Left renal cortex interstitium (tissue), 4 donors: ENCODE measurements around the gene C3orf49. TPM values are rescaled to one million over a fixed set of nuclear protein-coding genes. Genes with fewer than 3 reads are reported as not detected.

Experiments
- DNase-seq, 4 donors: peaks; one replicate each; pipeline ENCODE4 v3.0.0-alpha.2; 2013; ENCODE audit warnings: low read depth in 4 of 4, low spot score in 2 of 4, missing footprints in 1 of 4
- polyA plus RNA-seq, 4 donors: library from polyadenylated mRNA; unstranded; fragments of 120-200 nt; gene quantifications; one replicate each; pipeline ENCODE4 v1.2.1, GENCODE V29; 2013; ENCODE audit not compliant: insufficient read length in 4 of 4

The C3orf49 gene
- polyA plus RNA-seq, 4 donors, result 0.31 to 1.2 (median 1.2) TPM; not detected in 1

- DNase-seq, result no peak
Measured at GRCh38 chr3:63847718-63848450, 28.8 kb downstream of the C3orf49 start.

- DNase-seq, result no peak
Measured at GRCh38 chr3:63849175-63849574, 30.1 kb downstream of the C3orf49 start.

- DNase-seq, result no peak
Measured at GRCh38 chr3:63851287-63851686, 32.2 kb downstream of the C3orf49 start.

GRCh38 chr3:63853106-63853505, 34.0 kb downstream of the C3orf49 start:
- no peak for DNase-seq

- DNase-seq, result no peak
Measured at GRCh38 chr3:63855333-63855940, 36.3 kb downstream of the C3orf49 start.

- DNase-seq, result no peak
Measured at GRCh38 chr3:63857311-63857710, 38.2 kb downstream of the C3orf49 start.

GRCh38 chr3:63860776-63861175, 41.7 kb downstream of the C3orf49 start:
- no peak for DNase-seq

GRCh38 chr3:63861306-63861705, 42.2 kb downstream of the C3orf49 start:
- DNase-seq, result no peak

- no peak for DNase-seq
Measured at GRCh38 chr3:63862804-63863149, 43.7 kb downstream of the C3orf49 start.

- DNase-seq, result peak in 1 of 4 donors; percentile 42
Measured at GRCh38 chr3:63863150-63864007, 44.3 kb downstream of the C3orf49 start, which contains the start of the genes ATXN7 and THOC7. Gene ATXN7 (plus strand): TSS chr3:63863867. CDS start chr3:63912599, 48,732 bp downstream. Gene THOC7 (minus strand): TSS chr3:63863805. CDS start chr3:63863790, 15 bp downstream.

GRCh38 chr3:63864008-63864964, 45.2 kb downstream of the C3orf49 start:
- DNase-seq, result peak in 1 of 4 donors; percentile 29

GRCh38 chr3:63864965-63865327, 45.8 kb downstream of the C3orf49 start:
- DNase-seq, result no peak

GRCh38 chr3:63867225-63867624, 48.1 kb downstream of the C3orf49 start:
- DNase-seq, result no peak

- no peak for DNase-seq
Measured at GRCh38 chr3:63869940-63870614, 51.0 kb downstream of the C3orf49 start.

GRCh38 chr3:63870615-63871005, 51.5 kb downstream of the C3orf49 start:
- no peak for DNase-seq

- DNase-seq, result no peak
Measured at GRCh38 chr3:63872135-63872924, 53.2 kb downstream of the C3orf49 start.

GRCh38 chr3:63874769-63875168, 55.7 kb downstream of the C3orf49 start:
- DNase-seq, result no peak

GRCh38 chr3:63875510-63875909, 56.4 kb downstream of the C3orf49 start:
- DNase-seq, result no peak

- no peak for DNase-seq
Measured at GRCh38 chr3:63876260-63876659, 57.2 kb downstream of the C3orf49 start.
